Measurements from ENCODE around the gene NSD2.
"Not testable (repeated sequence)": the region's sequence is repeated elsewhere in the genome, so short reads cannot be mapped to it uniquely, and the experiment has no call there.

Gene NSD2

GRCh38 chr4:1842339-1842895 is 28.8 kb upstream of the NSD2 start:
- no peak for TF ChIP-seq CTCF (IDR thresholded peaks at IDR 0.05; ENCODE audit: insufficient read depth, low read depth, low read length, missing control alignments)
- no peak overlapping the region for H3K4me3 ChIP-seq (ENCODE audit: low read length)
- no peak for DNase-seq (ENCODE audit: low read depth)

GRCh38 chr4:1842993-1843448 is 28.2 kb upstream of the NSD2 start:
- H3K4me3 ChIP-seq (ENCODE audit: low read length), result no peak overlapping the region
- no peak for DNase-seq (ENCODE audit: low read depth)
- no peak for TF ChIP-seq CTCF (IDR thresholded peaks at IDR 0.05; ENCODE audit: insufficient read depth, low read depth, low read length, missing control alignments)

GRCh38 chr4:1843852-1844251 is 27.3 kb upstream of the NSD2 start:
- H3K4me3 ChIP-seq (ENCODE audit: low read length), result no peak overlapping the region
- DNase-seq (ENCODE audit: low read depth), result no peak
- TF ChIP-seq CTCF (IDR thresholded peaks at IDR 0.05; ENCODE audit: insufficient read depth, low read depth, low read length, missing control alignments), result no peak

GRCh38 chr4:1844618-1845017 is 26.6 kb upstream of the NSD2 start:
- H3K4me3 ChIP-seq (ENCODE audit: low read length); DNase-seq (ENCODE audit: low read depth): not testable (repeated sequence)

- DNase-seq (ENCODE audit: low read depth), result no peak
- no peak for TF ChIP-seq CTCF (IDR thresholded peaks at IDR 0.05; ENCODE audit: insufficient read depth, low read depth, low read length, missing control alignments)
- no peak overlapping the region for H3K4me3 ChIP-seq (ENCODE audit: low read length)
Measured at GRCh38 chr4:1846580-1846979, 24.6 kb upstream of the NSD2 start.

- DNase-seq (ENCODE audit: low read depth), result no peak
- no peak overlapping the region for H3K4me3 ChIP-seq (ENCODE audit: low read length)
- TF ChIP-seq CTCF (IDR thresholded peaks at IDR 0.05; ENCODE audit: insufficient read depth, low read depth, low read length, missing control alignments), result no peak
Measured at GRCh38 chr4:1850276-1850675, 20.9 kb upstream of the NSD2 start.

- TF ChIP-seq CTCF (IDR thresholded peaks at IDR 0.05; ENCODE audit: insufficient read depth, low read depth, low read length, missing control alignments), result no peak
- no peak overlapping the region for H3K4me3 ChIP-seq (ENCODE audit: low read length)
- DNase-seq (ENCODE audit: low read depth), result no peak
Measured at GRCh38 chr4:1851160-1851559, 20.0 kb upstream of the NSD2 start.
